RWPE2 (cell line): ENCODE measurements around the gene SLC16A2.

ENCODE experiments used
- ATAC-seq: fragments of 200-7000 bp; cut with Tn5 transposase; 3 replicates; pipeline ENCODE4 v1.9.1; 2021; ENCODE audit warnings: low read depth
- DNase-seq: peaks from one replicate; pipeline ENCODE4 v3.0.0-alpha.2; 2020; ENCODE audit warnings: low spot score
- H3K27ac ChIP-seq: fragments of 450-650 bp; 2 replicates; pipeline ENCODE4 v1.5.1; 2017; ENCODE audit warnings: mild to moderate bottlenecking; ENCODE audit not compliant: poor library complexity, severe bottlenecking
- H3K27me3 ChIP-seq: fragments of 250-450 bp; sonication (Bioruptor Pico); 2 replicates; pipeline ENCODE4 v1.5.1; 2021; ENCODE audit warnings: mild to moderate bottlenecking, moderate library complexity; ENCODE audit not compliant: insufficient read depth, poor library complexity, severe bottlenecking
- H3K36me3 ChIP-seq: fragments of 250-450 bp; sonication (Bioruptor Pico); 2 replicates; pipeline ENCODE4 v1.5.1; 2020; ENCODE audit warnings: low read depth, mild to moderate bottlenecking, moderate library complexity
- H3K4me1 ChIP-seq: fragments of 250-450 bp; sonication (Bioruptor Pico); 2 replicates; pipeline ENCODE4 v1.5.1; 2021; ENCODE audit warnings: mild to moderate bottlenecking, moderate library complexity; ENCODE audit not compliant: insufficient read depth, poor library complexity, severe bottlenecking
- H3K4me3 ChIP-seq: fragments of 250-450 bp; sonication (Bioruptor Pico); 2 replicates; pipeline ENCODE4 v1.5.1; 2021; ENCODE audit warnings: mild to moderate bottlenecking, moderate library complexity; ENCODE audit not compliant: severe bottlenecking
- H3K9me3 ChIP-seq: fragments of 250-450 bp; sonication (Bioruptor Pico); 2 replicates; pipeline ENCODE4 v1.5.1; 2021; ENCODE audit warnings: mild to moderate bottlenecking, moderate library complexity; ENCODE audit not compliant: severe bottlenecking
- CTCF ChIP-seq: fragments of 450-650 bp; IDR thresholded peaks from one replicate; pipeline ENCODE4 v1.5.1; 2017; ENCODE audit warnings: mild to moderate bottlenecking, moderate library complexity; ENCODE audit not compliant: poor library complexity, severe bottlenecking

The SLC16A2 gene

GRCh38 chrX:74421036-74421739 is at the start of gene SLC16A2:
TSS of gene SLC16A2 (plus strand) at chrX:74421493. CDS start at chrX:74421638, 145 bp downstream.
- TF ChIP-seq CTCF, result no peak
- peak within 1 kb of the TSS; percentile 83 for H3K27ac ChIP-seq
- peaks cover 4% of the 10 kb centered on the region for H3K4me1 ChIP-seq
- H3K9me3 ChIP-seq, result no peaks in the 10 kb centered on the region
- no peaks in the 10 kb centered on the region for H3K27me3 ChIP-seq
- ATAC-seq, result peak; percentile 53
- H3K36me3 ChIP-seq, result no peaks in the 10 kb centered on the region
- peak within 1 kb of the TSS; percentile 53 for H3K4me3 ChIP-seq
- peak; percentile 75 for DNase-seq

GRCh38 chrX:74372272-74372671 is 49.0 kb upstream of the SLC16A2 start:
- Histone ChIP-seq H3K4me1 (no peaks in the 10 kb centered on the region), H3K36me3 (no peaks in the 10 kb centered on the region), H3K9me3 (no peaks in the 10 kb centered on the region), H3K27me3 (no peaks in the 10 kb centered on the region), H3K4me3 (no peak overlapping the region), H3K27ac (no peak overlapping the region)
- ATAC-seq (no peak), DNase-seq (no peak)
- no peak for TF ChIP-seq CTCF

GRCh38 chrX:74377282-74377681 is 44.0 kb upstream of the SLC16A2 start:
- H3K27me3 ChIP-seq, result no peaks in the 10 kb centered on the region
- no peaks in the 10 kb centered on the region for H3K36me3 ChIP-seq
- ATAC-seq, result no peak
- no peaks in the 10 kb centered on the region for H3K9me3 ChIP-seq
- no peak for TF ChIP-seq CTCF
- H3K4me1 ChIP-seq, result no peaks in the 10 kb centered on the region
- no peak overlapping the region for H3K4me3 ChIP-seq
- no peak for DNase-seq
- no peak overlapping the region for H3K27ac ChIP-seq

- no peaks in the 10 kb centered on the region for H3K27me3 ChIP-seq
- DNase-seq (no peak), ATAC-seq (peak; percentile 81)
- no peak overlapping the region for H3K27ac ChIP-seq
- H3K4me3 ChIP-seq, result no peak overlapping the region
- peak; percentile 58 for TF ChIP-seq CTCF
- no peaks in the 10 kb centered on the region for H3K9me3 ChIP-seq
- no peaks in the 10 kb centered on the region for H3K4me1 ChIP-seq
- no peaks in the 10 kb centered on the region for H3K36me3 ChIP-seq
These were observed 38.7 kb upstream of the SLC16A2 start for GRCh38 chrX:74382613-74383012.

GRCh38 chrX:74383611-74384010 is 37.7 kb upstream of the SLC16A2 start:
- H3K27me3 ChIP-seq, result no peaks in the 10 kb centered on the region
- H3K4me1 ChIP-seq, result no peaks in the 10 kb centered on the region
- no peaks in the 10 kb centered on the region for H3K9me3 ChIP-seq
- no peak overlapping the region for H3K27ac ChIP-seq
- no peak for TF ChIP-seq CTCF
- DNase-seq (no peak), ATAC-seq (peak; percentile 79)
- H3K36me3 ChIP-seq, result no peaks in the 10 kb centered on the region
- H3K4me3 ChIP-seq, result no peak overlapping the region
